ENCODE measurements around the gene TMEM258.

Gene TMEM258

GRCh38 chr11:61777234-61778090 lies 14.9 kb downstream of the TMEM258 start:
- peak in 1 of 2 donors; percentile 36 for DNase-seq (ENCODE audit: low read depth in 2 of 2, low spot score in 1 of 2)

- no peak for DNase-seq (ENCODE audit: low read depth in 2 of 2, low spot score in 1 of 2)
Observed at GRCh38 chr11:61776561-61777075, 15.8 kb downstream of the TMEM258 start.

GRCh38 chr11:61775606-61776554 lies 16.5 kb downstream of the TMEM258 start:
- DNase-seq (ENCODE audit: low read depth in 2 of 2, low spot score in 1 of 2): no peak

DNA sequence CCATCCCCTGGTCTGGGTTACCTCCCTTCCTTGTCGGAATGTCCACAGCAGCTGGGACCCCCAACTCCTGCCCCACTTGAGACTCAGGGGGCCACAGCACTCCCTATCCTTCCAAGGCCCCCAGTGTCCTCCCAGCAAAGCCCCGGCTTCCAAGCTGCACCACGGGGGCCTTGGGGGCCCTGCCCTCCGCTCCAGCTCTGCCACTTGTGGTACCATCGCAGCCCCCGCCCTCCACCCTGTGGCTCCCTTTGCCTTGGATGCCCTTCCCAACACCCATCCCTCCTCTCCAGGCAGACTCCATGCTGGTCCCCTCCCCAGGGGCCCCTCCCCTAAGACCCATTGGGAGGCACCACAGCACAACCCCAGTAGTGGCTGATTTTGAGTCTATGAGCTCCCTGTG lies 17.3 kb downstream of the TMEM258 start:
- no peak for DNase-seq (ENCODE audit: low read depth in 2 of 2, low spot score in 1 of 2)

DNA sequence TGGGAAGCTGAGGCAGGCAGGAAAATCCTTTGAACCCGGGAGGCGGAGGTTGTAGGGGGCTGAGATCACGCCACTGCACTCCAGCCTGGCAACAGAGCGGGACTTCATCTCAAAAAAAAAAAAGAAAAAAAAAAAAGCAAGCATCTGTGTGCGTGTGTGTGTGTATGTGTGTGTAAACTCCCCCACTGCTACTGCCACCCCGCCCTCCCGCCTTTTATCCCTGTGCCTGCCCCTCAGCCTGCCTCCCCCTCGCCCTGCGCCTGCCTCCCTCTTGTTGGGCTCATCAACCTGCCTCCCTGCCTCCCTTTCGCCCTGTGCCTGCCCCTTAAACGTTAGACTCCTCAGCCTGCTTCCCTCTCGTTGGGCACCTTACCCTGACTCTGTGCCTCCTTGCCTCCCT lies 18.0 kb downstream of the TMEM258 start:
- DNase-seq (ENCODE audit: low read depth in 2 of 2, low spot score in 1 of 2): no peak

DNA sequence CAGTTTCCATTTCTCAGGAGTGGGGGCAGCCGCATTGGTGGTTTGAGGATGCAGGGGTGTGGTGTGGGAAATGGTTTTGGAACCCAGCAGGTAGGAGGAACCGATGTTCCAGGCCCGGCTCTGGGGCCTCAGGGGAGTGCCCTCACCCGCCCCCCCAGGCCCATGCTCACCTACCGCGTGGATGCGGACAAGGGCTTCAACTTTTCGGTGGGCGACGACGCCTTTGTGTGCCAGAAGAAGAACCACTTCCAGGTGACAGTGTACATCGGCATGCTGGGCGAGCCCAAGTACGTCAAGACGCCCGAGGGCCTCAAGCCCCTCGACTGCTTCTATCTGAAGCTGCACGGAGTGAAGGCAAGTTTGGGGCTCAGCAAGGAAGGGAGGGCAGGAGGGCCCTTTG lies 18.6 kb downstream of the TMEM258 start:
- no peak for DNase-seq (ENCODE audit: low read depth in 2 of 2, low spot score in 1 of 2)

DNA sequence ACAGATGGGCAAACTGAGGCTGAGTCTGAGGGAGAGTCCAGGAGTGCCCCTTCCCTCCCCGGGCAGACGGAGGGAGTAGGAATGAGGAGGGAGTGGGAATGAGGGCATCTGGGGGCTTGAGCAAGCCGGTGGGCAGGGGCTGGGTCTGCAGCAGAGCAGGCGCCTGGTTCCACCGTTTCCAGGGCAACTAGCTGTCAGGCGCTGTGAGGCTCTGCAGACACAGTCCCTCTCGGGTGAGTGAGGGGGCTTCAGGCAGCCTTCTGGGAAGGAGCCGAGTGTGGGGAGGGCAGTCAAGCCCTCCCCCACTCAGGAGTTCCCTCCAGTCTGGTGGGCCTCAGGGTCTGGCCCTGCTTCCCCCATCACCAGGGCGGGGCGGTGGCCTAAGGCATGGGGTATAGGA lies 19.0 kb downstream of the TMEM258 start:
- DNase-seq (ENCODE audit: low read depth in 2 of 2, low spot score in 1 of 2): no peak

- no peak for DNase-seq (ENCODE audit: low read depth in 2 of 2, low spot score in 1 of 2)
Observed at GRCh38 chr11:61771985-61772455, 20.4 kb downstream of the TMEM258 start.

- no peak for DNase-seq (ENCODE audit: low read depth in 2 of 2, low spot score in 1 of 2)
Observed at GRCh38 chr11:61771195-61771894, 21.1 kb downstream of the TMEM258 start.

GRCh38 chr11:61769946-61770683 lies 22.3 kb downstream of the TMEM258 start:
- no peak for DNase-seq (ENCODE audit: low read depth in 2 of 2, low spot score in 1 of 2)

DNA sequence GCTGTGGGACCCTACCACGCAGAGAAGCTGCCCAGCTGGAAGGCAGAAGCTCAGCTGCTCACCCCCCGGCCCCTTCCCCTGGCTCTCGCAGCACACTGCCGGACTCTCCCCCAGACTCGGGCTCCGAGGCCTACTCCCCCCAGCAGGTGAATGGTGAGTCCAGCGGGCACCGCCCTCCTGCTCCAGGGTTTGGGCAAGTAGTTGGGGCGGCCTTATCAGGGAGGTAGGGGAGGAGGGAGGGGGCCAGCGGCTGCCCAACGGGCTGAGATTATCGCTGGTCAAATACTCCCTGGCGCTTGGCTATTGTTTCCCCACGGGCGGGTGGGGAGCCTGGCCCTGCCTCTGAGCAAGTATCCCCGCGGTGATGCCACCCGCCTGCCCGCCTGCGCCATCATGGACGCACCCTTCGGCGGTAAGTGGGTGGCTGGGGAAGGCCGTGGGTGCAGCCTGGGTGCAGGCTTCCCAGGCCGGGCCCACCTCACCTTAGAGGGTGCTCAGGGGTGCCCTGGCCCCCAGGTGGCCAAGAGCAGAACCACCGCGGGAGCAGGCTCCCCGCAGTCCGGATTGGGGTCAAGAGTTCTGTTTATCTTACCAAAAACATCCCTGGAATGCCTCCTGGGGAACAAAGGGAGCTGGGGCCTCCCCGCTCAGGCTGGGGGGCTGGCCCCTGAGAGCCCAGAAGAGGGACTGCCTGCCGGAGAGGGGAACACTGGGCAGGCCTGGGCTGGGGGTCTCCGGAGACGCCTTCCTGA lies 23.1 kb downstream of the TMEM258 start:
- no peak for DNase-seq (ENCODE audit: low read depth in 2 of 2, low spot score in 1 of 2)

DNA sequence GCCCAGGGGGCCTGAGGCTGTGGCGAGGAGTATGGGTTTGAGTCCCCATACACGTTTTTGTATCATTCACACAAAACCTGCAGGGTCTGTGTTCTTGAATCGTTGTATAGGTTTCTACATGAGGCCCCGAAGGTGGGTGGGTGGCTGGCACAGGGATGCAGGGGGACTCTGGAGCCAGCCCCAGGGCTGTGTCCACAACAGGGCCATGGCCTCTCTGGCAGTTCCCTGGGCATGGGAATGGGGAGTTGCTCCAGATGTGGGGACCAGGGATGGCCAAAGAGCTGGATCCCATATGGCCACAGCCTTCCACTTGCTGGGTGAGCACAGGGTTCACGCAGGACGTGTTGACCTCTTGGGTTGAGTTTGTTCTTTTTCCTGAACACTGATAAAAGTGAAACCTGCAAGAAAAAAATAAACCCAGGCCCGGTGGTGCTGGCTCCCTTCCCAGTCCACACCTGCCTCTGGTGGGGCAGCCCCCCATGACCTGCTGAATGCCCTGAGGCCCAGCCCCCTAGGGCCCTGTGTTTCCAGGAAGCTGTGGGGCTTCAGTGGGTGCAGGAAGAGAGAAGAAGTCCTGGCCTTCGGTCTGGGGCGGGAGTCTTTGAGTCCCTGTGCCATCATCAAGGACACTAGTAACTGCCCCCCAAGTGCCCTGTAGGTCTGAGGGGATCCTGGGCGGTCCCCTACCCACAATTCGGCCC lies 23.9 kb downstream of the TMEM258 start:
- DNase-seq (ENCODE audit: low read depth in 2 of 2, low spot score in 1 of 2): no peak

GRCh38 chr11:61766353-61766841 lies 26.0 kb downstream of the TMEM258 start:
- DNase-seq (ENCODE audit: low read depth in 2 of 2, low spot score in 1 of 2): no peak

GRCh38 chr11:61765550-61766253 lies 26.7 kb downstream of the TMEM258 start:
- DNase-seq (ENCODE audit: low read depth in 2 of 2, low spot score in 1 of 2): no peak

DNA sequence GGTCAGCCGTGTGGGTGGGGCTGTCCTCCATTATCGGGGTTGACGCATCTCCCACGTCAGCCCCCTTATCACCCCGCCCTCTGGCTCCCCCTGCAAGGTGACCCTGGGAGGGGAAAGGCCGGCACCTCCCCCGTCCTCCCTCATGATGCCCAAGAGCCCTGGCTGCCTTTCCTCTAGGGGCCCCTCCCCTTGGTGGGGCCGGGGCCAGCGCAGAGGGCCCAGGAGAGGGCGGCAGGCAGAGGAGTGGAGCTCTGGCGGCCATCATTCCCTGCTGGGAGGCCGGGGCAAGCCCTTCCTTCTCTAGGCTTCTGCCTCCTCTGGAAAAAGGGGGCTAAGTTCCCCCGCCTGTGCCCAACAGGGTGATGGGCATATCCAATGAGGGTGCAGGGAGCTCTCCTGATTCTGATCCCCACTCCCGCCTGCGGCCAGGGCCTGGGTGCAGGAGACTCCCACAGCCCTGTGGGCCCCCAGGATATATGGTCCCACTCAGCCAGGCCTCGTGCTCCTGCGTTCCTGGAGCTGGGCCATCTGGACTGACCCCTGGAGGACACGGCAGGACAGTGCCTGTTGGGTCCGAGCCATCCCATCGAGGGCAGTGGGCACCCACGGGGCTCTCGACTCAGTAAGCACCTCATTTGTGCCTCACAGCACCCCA lies 27.7 kb downstream of the TMEM258 start:
- DNase-seq (ENCODE audit: low read depth in 2 of 2, low spot score in 1 of 2): no peak

DNA sequence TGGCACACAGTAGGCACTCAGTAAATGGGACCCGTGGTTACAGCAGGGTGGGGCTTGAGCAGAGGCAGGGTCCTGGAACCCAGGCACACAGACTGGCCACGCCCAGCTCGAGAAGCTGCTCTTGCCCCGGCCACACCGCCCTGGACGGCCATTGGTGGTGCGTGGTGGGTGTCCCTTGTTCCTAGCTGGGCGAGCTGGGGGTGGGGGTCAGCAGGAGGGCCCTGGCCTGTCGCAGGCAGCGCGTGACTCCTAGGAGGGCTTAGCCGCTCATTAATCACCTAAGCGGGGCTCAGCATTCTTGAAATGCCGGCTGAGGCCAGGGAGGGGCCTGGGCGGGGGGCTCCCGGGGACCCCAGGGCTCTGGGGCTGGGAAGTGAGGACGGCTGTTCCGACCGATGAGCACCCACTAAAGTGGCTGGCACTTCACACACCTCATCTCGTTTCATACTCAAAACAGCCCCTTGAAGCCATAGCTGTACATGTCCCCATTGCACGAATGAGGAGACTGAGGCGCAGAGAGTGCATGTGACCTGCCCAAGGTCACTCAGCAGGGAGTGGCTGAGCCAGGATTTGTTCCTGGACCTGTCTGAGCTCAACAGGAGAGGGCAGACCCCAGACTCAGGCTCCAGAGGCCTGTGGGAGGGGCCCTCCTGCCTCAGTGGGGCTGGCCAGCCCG lies 28.3 kb downstream of the TMEM258 start:
- DNase-seq (ENCODE audit: low read depth in 2 of 2, low spot score in 1 of 2): no peak

GRCh38 chr11:61762798-61763197 lies 29.6 kb downstream of the TMEM258 start:
- DNase-seq (ENCODE audit: low read depth in 2 of 2, low spot score in 1 of 2): no peak

Data from stimulated activated CD8-positive, alpha-beta memory T cell treated with anti-CD3 and anti-CD28 coated beads, Interleukin-4, amount 100 ng/mL, for 4 hours (primary cell).